Progenitor cell of endocrine pancreas (in vitro differentiated cells): Measurements from ENCODE around the gene ABCA5. TPM values are rescaled to one million over a fixed set of nuclear protein-coding genes. Genes with fewer than 3 reads are reported as not detected.

ENCODE experiments used
- DNase-seq: peaks from one replicate; pipeline ENCODE4 v3.0.0; 2021; ENCODE audit warnings: low spot score; ENCODE audit not compliant: unreplicated experiment
- H3K27ac Mint-ChIP-seq: 2 replicates; pipeline ENCODE4 v1.8.0; 2021; ENCODE audit warnings: mild to moderate bottlenecking, moderate library complexity, mixed read lengths
- H3K27me3 Mint-ChIP-seq: 2 replicates; pipeline ENCODE4 v1.8.0; 2021; ENCODE audit warnings: mixed read lengths
- H3K36me3 Mint-ChIP-seq: 2 replicates; pipeline ENCODE4 v1.8.0; 2022; ENCODE audit warnings: mixed read lengths; ENCODE audit not compliant: insufficient read depth
- H3K4me1 Mint-ChIP-seq: 2 replicates; pipeline ENCODE4 v1.8.0; 2021; ENCODE audit warnings: low read depth, mixed read lengths
- H3K4me3 Mint-ChIP-seq: 2 replicates; pipeline ENCODE4 v1.8.0; 2021; ENCODE audit warnings: low read depth, mild to moderate bottlenecking, moderate library complexity, mixed read lengths
- H3K9me3 Mint-ChIP-seq: 2 replicates; pipeline ENCODE4 v1.8.0; 2021; ENCODE audit warnings: low read depth, mixed read lengths
- CTCF ChIP-seq: fragments of 200-600 bp; sonication (generic); IDR thresholded peaks from one replicate; pipeline ENCODE4 v1.5.0; 2021; ENCODE audit warnings: antibody characterized with exemption, mild to moderate bottlenecking; ENCODE audit not compliant: unreplicated experiment
- total RNA-seq: library from RNA; stranded (reverse); gene quantifications from 2 replicates; pipeline ENCODE4 v1.2.1, GENCODE V29; 2021

ABCA5 gene
- total RNA-seq, 1 donor from 2014 or later, result 10.9 TPM

GRCh38 chr17:69265873-69266272, 61.1 kb downstream of the ABCA5 start:
- no peaks in the 10 kb centered on the region for H3K9me3 Mint-ChIP-seq
- no peak for TF ChIP-seq CTCF
- H3K4me3 Mint-ChIP-seq, result no peak overlapping the region

GRCh38 chr17:69254187-69254586, 72.7 kb downstream of the ABCA5 start:
- Mint-ChIP-seq H3K9me3 (no peaks in the 10 kb centered on the region), H3K27me3 (no peaks in the 10 kb centered on the region), H3K27ac (no peak overlapping the region), H3K36me3 (no peaks in the 10 kb centered on the region), H3K4me3 (no peak overlapping the region), H3K4me1 (no peaks in the 10 kb centered on the region)
- no peak for DNase-seq
- no peak for TF ChIP-seq CTCF

More at GRCh38 chr17:69265873-69266272, 61.1 kb downstream of the ABCA5 start:
- H3K27me3 Mint-ChIP-seq, result no peaks in the 10 kb centered on the region
- no peak for DNase-seq
- no peak overlapping the region for H3K27ac Mint-ChIP-seq
- H3K4me1 Mint-ChIP-seq, result no peaks in the 10 kb centered on the region
- H3K36me3 Mint-ChIP-seq, result no peaks in the 10 kb centered on the region

- Mint-ChIP-seq H3K4me3 (no peak overlapping the region), H3K4me1 (no peaks in the 10 kb centered on the region), H3K27ac (no peak overlapping the region), H3K9me3 (no peaks in the 10 kb centered on the region), H3K27me3 (no peaks in the 10 kb centered on the region), H3K36me3 (no peaks in the 10 kb centered on the region)
- TF ChIP-seq CTCF, result no peak
- DNase-seq, result no peak
Observed at GRCh38 chr17:69250641-69251040, 76.3 kb downstream of the ABCA5 start.

GRCh38 chr17:69246726-69247375, 80.1 kb downstream of the ABCA5 start:
- Mint-ChIP-seq H3K4me3 (no peak overlapping the region), H3K27me3 (no peaks in the 10 kb centered on the region), H3K4me1 (no peaks in the 10 kb centered on the region), H3K36me3 (no peaks in the 10 kb centered on the region), H3K27ac (no peak overlapping the region), H3K9me3 (no peaks in the 10 kb centered on the region)
- TF ChIP-seq CTCF, result peak; percentile 73
- DNase-seq, result no peak

- H3K27ac Mint-ChIP-seq, result no peak overlapping the region
- H3K27me3 Mint-ChIP-seq, result no peaks in the 10 kb centered on the region
- no peak for TF ChIP-seq CTCF
- no peaks in the 10 kb centered on the region for H3K9me3 Mint-ChIP-seq
- no peaks in the 10 kb centered on the region for H3K36me3 Mint-ChIP-seq
- H3K4me3 Mint-ChIP-seq, result no peak overlapping the region
- H3K4me1 Mint-ChIP-seq, result no peaks in the 10 kb centered on the region
- DNase-seq, result no peak
Observed at GRCh38 chr17:69246202-69246601, 80.7 kb downstream of the ABCA5 start.
